ENCODE results near the gene TRDN.

DNA sequence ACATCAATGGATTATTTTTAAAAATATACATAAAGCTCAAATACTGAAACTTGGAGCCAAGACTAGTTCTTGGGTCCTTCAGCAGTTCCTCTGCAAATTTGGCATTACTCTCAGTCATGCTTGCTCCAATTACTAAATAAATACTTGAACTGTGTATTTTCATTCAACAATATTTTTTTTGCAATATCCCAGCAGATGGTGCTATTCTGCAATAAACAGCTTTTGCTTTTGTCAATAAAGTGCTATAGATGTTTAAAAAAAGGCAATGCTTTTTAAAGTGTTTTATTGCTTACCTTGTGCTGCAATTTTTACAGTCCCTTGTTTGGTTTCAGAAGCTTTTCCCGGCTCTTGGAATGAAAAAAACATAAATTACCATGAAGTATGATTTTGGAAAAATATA is 243.4 kb downstream of the TRDN start:
- no peak for TF ChIP-seq ZFP30 (CRISPR knock-in tag; IDR thresholded peaks at IDR 0.05)
- TF ChIP-seq CSDC2 (CRISPR knock-in tag; IDR thresholded peaks at IDR 0.05), result no peak

Data from SK-N-SH treated with all-trans-retinoic acid at 6 μM for 48 hours (cell line).